GM18909 (cell line): ENCODE results near the gene PTPRD.
"Not testable (repeated sequence)": the region's sequence is repeated elsewhere in the genome, so short reads cannot be mapped to it uniquely, and the experiment has no call there.

ENCODE experiments used
- ATAC-seq: cut with Tn5 transposase; IDR thresholded peaks from one replicate; pipeline ENCODE4 v1.9.1; 2021; ENCODE audit warnings: mild to moderate bottlenecking; ENCODE audit not compliant: unreplicated experiment, poor library complexity

Gene PTPRD

GRCh38 chr9:10512144-10512543, 100.7 kb downstream of the PTPRD start:
- no peak for ATAC-seq

GRCh38 chr9:10488937-10489336, 123.9 kb downstream of the PTPRD start:
- no peak for ATAC-seq

GRCh38 chr9:10479172-10479571, 133.6 kb downstream of the PTPRD start:
- no peak for ATAC-seq

DNA sequence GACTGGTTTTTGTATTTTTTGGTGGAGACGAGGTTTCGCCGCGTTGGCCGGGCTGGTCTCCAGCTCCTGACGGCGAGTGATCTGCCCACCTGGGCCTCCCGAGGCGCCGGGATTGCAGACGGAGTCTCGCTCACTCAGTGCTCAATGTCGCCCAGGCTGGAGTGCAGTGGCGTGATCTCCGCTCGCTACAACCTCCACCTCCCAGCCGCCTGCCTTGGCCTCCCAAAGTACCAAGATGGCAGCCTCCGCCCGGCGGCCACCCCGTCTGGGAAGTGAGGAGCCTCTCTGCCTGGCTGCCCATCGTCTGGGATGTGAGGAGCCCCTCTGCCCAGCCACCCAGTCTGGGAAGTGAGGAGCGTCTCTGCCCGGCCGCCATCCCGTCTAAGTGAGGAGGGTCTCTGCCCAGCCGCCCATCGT, 163.6 kb downstream of the PTPRD start:
- ATAC-seq, result not testable (repeated sequence)

DNA sequence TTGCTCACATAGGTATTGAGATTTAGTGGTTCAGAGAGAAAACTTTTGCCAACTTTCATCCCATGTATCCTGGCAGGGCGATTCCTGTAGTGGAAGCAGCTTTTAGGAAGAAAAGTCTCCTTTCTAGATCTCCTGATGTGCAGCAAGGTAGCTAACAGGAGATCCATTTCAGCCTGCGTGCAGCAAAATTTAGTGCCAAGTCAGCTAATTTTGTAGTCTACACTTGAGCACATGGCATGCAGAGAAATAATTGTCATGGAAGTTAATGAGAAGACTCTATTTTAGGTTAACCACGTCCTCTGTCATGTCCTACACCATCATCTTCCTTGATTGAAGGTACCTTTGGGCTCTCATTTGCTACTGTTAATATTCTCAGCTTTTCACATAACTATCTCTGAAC, 165.8 kb downstream of the PTPRD start:
- ATAC-seq, result no peak

- ATAC-seq, result no peak
These were observed 169.0 kb downstream of the PTPRD start for GRCh38 chr9:10443868-10444204.

- ATAC-seq, result no peak
These were observed 169.5 kb downstream of the PTPRD start for GRCh38 chr9:10443181-10443867.

DNA sequence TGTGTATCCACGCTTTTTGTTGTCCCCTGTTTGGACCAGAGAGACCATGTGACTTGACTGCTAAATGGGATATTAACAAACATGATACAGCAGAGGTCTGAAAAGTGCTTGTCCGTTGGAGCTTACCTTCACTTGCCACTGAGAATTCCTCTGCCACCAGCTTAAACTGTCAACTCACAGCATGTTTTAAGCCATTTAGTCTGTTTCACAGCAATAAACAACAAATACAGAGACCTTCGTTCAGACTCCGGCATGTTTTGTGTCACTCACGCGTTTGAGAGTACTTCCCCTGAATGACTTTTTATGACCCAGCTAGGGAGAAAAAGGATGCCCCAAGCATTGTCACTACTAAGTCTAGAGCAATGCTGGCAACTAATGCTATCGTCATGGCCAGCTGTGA, 173.8 kb downstream of the PTPRD start:
- ATAC-seq, result no peak

DNA sequence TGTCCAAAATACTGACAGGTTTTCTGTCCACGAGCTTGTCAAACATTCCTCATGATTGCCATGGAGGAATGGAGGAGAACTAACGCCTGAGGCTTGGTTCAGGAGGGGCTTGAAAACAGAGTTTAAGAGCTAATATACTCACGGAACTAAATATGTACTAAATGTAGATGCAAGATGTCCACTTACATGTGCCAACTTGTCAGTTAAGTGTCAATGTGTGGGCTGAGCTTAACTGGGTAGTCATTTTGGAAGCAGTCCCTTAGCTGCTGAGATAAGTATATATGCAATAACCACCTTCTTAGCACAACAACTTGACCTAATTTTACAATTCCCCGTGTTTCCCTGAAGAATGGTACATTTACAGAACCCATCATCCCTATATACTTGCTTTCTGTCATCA, 176.0 kb downstream of the PTPRD start:
- ATAC-seq, result no peak

GRCh38 chr9:10434412-10434811, 178.4 kb downstream of the PTPRD start:
- ATAC-seq, result no peak

- ATAC-seq, result no peak
These were observed 201.5 kb downstream of the PTPRD start for GRCh38 chr9:10411272-10411671.

DNA sequence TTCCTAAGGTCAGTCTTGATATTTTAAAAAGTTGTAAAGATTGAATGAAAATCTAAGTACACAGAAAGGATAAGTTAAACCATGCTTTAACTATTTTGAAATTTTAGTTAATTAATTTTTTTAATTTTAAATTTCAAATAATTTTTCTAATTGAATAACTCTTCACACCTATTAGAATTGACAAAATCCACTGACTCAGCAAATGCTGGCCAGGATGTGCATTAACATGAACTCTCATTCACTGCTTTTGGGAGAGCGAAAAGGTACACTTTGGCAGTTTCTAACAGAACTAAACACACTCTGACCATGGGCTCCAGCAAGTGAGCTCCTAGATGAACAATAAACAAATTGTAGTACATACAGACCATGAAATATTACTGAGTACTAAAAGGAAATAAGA, 209.5 kb downstream of the PTPRD start:
- ATAC-seq, result no peak

GRCh38 chr9:10396615-10397014, 216.2 kb downstream of the PTPRD start:
- no peak for ATAC-seq

- ATAC-seq, result no peak
These were observed 225.5 kb downstream of the PTPRD start for GRCh38 chr9:10387282-10387681.

DNA sequence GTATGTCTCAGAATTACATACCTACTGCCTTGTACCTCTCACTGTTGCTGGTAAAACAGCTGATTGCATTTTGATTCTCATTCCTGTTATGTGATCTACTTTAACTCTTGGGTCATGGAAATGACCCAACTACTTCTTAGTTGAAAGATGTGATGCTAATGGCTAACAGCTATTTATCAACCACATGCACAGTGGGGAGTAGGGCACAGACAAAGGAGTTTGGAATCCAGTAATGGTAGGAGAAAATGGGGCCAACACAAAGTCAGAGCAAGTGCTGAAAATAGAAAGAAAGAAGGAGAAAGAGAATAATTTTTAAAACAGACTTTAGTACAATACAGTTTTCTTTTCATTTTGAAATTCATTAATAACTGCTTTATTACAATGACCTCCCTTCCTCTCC, 241.0 kb downstream of the PTPRD start:
- ATAC-seq, result no peak

- peak; percentile 94 for ATAC-seq
These were observed 246.5 kb downstream of the PTPRD start for GRCh38 chr9:10366171-10366779.

- ATAC-seq, result no peak
These were observed 258.2 kb downstream of the PTPRD start for GRCh38 chr9:10354591-10354990.

GRCh38 chr9:10345621-10346020, 267.2 kb downstream of the PTPRD start:
- ATAC-seq, result not testable (repeated sequence)

- ATAC-seq, result no peak
These were observed 271.7 kb downstream of the PTPRD start for GRCh38 chr9:10341057-10341456.

GRCh38 chr9:10339152-10339551, 273.6 kb downstream of the PTPRD start:
- ATAC-seq, result no peak

DNA sequence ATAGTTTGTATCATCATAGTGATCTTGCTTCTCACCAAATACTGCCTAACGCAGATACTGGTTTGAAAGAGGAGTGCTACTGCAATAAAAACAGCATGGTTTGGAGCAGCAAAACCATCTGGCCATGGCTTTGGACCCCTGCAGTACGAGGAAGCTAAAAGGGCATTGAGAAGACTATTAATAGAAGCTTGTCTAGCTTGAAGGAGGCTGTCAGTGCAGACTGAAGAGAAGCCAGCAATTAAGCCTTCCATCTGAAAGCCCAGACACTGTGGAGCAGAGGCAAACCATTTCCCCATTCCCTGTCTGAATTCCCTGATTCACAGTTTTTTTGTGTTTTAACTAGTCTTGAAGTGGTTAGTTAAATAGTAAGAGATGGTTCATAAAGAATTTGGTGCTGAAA, 281.6 kb downstream of the PTPRD start:
- no peak for ATAC-seq

- no peak for ATAC-seq
These were observed 330.7 kb downstream of the PTPRD start for GRCh38 chr9:10282084-10282483.
